WTC11 (cell line): Measurements from ENCODE around the gene MUC12.
"Not testable (repeated sequence)": the region's sequence is repeated elsewhere in the genome, so short reads cannot be mapped to it uniquely, and the experiment has no call there.

Experiments used
- AFF4 ChIP-seq: sonication (generic); formaldehyde crosslinking; IDR thresholded peaks from 2 replicates; pipeline ENCODE4 v1.8.1; 2023; ENCODE audit warnings: mild to moderate bottlenecking, missing genetic modification reagents, borderline replicate concordance
- ELF4 ChIP-seq: sonication (generic); formaldehyde crosslinking; IDR thresholded peaks from 2 replicates; pipeline ENCODE4 v1.8.1; 2022; ENCODE audit warnings: low read depth, mild to moderate bottlenecking, moderate library complexity, missing genetic modification reagents
- FOXP1 ChIP-seq: sonication (generic); formaldehyde crosslinking; IDR thresholded peaks from 2 replicates; pipeline ENCODE4 v1.8.0; 2022; ENCODE audit warnings: missing genetic modification reagents, mild to moderate bottlenecking, moderate library complexity, borderline replicate concordance
- MAX ChIP-seq: sonication (generic); formaldehyde crosslinking; IDR thresholded peaks from 2 replicates; pipeline ENCODE4 v1.8.0; 2022; ENCODE audit warnings: mild to moderate bottlenecking, missing genetic modification reagents
- NR2C2 ChIP-seq: sonication (generic); formaldehyde crosslinking; IDR thresholded peaks from 2 replicates; pipeline ENCODE4 v1.8.0; 2022; ENCODE audit warnings: mild to moderate bottlenecking, missing genetic modification reagents
- SMAD4 ChIP-seq: sonication (generic); formaldehyde crosslinking; IDR thresholded peaks from 2 replicates; pipeline ENCODE4 v1.8.0; 2022; ENCODE audit warnings: mild to moderate bottlenecking, missing genetic modification reagents
- SP1 ChIP-seq: sonication (generic); formaldehyde crosslinking; conservative IDR thresholded peaks from 2 replicates; pipeline ENCODE4 v1.8.1; 2022; ENCODE audit warnings: missing genetic modification reagents
- TCF7 ChIP-seq: sonication (generic); formaldehyde crosslinking; IDR thresholded peaks from 2 replicates; pipeline ENCODE4 v1.8.0; 2022; ENCODE audit warnings: mild to moderate bottlenecking, low read depth, missing genetic modification reagents, moderate library complexity
- TF ChIP-seq, protein P1 (sequence below): fragments of 200-600 bp; IDR thresholded peaks from 2 replicates; pipeline ENCODE4 v1.8.0; 2022; ENCODE audit warnings: antibody characterized with exemption
- TF ChIP-seq, protein P2 (sequence below): sonication (generic); formaldehyde crosslinking; conservative IDR thresholded peaks from 2 replicates; pipeline ENCODE4 v1.8.1; 2023; ENCODE audit warnings: mild to moderate bottlenecking, low read depth, missing genetic modification reagents, moderate library complexity
- TF ChIP-seq, protein P3 (sequence below): sonication (generic); formaldehyde crosslinking; IDR thresholded peaks from 2 replicates; pipeline ENCODE4 v1.8.1; 2023; ENCODE audit warnings: mild to moderate bottlenecking, missing genetic modification reagents, moderate library complexity

GRCh38 chr7:101002333-101002732, 33.0 kb downstream of the MUC12 start:
- TF ChIP-seq NR2C2 (CRISPR knock-in tag); AFF4 (CRISPR knock-in tag); SP1 (CRISPR knock-in tag); SMAD4 (CRISPR knock-in tag); TCF7 (CRISPR knock-in tag); ELF4 (CRISPR knock-in tag); FOXP1 (CRISPR knock-in tag); MAX: not testable (repeated sequence)
- TF ChIP-seq, protein P1, sequence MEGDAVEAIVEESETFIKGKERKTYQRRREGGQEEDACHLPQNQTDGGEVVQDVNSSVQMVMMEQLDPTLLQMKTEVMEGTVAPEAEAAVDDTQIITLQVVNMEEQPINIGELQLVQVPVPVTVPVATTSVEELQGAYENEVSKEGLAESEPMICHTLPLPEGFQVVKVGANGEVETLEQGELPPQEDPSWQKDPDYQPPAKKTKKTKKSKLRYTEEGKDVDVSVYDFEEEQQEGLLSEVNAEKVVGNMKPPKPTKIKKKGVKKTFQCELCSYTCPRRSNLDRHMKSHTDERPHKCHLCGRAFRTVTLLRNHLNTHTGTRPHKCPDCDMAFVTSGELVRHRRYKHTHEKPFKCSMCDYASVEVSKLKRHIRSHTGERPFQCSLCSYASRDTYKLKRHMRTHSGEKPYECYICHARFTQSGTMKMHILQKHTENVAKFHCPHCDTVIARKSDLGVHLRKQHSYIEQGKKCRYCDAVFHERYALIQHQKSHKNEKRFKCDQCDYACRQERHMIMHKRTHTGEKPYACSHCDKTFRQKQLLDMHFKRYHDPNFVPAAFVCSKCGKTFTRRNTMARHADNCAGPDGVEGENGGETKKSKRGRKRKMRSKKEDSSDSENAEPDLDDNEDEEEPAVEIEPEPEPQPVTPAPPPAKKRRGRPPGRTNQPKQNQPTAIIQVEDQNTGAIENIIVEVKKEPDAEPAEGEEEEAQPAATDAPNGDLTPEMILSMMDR = not testable (repeated sequence)
- TF ChIP-seq, protein P2, sequence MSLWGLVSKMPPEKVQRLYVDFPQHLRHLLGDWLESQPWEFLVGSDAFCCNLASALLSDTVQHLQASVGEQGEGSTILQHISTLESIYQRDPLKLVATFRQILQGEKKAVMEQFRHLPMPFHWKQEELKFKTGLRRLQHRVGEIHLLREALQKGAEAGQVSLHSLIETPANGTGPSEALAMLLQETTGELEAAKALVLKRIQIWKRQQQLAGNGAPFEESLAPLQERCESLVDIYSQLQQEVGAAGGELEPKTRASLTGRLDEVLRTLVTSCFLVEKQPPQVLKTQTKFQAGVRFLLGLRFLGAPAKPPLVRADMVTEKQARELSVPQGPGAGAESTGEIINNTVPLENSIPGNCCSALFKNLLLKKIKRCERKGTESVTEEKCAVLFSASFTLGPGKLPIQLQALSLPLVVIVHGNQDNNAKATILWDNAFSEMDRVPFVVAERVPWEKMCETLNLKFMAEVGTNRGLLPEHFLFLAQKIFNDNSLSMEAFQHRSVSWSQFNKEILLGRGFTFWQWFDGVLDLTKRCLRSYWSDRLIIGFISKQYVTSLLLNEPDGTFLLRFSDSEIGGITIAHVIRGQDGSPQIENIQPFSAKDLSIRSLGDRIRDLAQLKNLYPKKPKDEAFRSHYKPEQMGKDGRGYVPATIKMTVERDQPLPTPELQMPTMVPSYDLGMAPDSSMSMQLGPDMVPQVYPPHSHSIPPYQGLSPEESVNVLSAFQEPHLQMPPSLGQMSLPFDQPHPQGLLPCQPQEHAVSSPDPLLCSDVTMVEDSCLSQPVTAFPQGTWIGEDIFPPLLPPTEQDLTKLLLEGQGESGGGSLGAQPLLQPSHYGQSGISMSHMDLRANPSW (CRISPR knock-in tag) = not testable (repeated sequence)
- TF ChIP-seq, protein P3, sequence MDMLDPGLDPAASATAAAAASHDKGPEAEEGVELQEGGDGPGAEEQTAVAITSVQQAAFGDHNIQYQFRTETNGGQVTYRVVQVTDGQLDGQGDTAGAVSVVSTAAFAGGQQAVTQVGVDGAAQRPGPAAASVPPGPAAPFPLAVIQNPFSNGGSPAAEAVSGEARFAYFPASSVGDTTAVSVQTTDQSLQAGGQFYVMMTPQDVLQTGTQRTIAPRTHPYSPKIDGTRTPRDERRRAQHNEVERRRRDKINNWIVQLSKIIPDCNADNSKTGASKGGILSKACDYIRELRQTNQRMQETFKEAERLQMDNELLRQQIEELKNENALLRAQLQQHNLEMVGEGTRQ (CRISPR knock-in tag) = not testable (repeated sequence)
